Stimulated activated CD4-positive, alpha-beta T cell treated with anti-CD3 and anti-CD28 coated beads, TNF-alpha, amount 100 ng/mL, for 1 hour (primary cell): ENCODE results near the gene FMNL2.

ENCODE experiments used
- DNase-seq, 3 donors: peaks; one replicate each; pipeline ENCODE4 v3.0.0-alpha.2; 2020; ENCODE audit warnings: low read depth in 3 of 3, low spot score in 1 of 3

The FMNL2 gene

DNA sequence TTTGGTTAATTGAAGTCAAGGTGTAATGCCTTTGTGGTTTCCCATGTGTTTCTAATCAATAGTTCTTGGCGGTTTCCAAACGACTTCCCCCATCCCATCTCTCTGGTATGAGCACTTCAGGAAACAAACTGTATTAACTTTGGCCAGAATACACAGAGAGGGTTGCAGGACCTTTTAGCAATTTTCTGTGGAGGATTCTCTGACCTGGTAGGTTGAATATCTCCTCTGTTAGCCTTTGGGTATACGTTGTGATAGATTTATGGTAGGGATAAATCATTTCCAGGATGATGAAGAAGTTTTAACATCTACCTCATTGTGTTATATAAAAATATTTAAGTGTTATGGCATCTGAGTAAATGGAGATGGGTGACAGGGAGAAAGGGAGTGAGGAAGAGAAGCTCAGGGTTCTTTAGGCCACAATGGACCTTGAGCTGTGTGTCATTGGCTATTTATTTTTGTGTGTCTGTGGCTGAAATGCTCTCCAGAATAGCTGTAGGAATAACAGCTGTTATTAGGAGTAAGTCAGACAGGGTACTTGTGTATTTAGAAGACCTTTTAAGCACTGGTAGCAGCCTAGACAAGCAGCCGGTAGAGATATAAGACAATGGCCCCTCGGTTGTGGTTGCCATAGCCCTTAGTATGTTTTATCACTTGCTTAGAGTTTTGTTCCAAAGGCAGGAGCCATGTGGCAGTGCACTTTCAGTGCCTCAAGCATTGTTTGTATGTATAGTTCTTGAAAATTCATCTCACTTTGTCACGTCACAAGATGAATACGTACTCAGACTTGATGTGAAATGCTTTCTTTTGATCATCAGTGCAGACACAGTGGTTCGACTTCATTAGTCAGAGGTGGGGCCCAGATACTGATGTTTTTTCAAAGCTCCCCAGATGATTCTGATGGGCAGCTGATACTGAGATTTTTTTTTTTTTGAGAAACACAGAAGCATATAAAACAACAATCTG is 91.1 kb downstream of the FMNL2 start:
- no peak for DNase-seq

DNA sequence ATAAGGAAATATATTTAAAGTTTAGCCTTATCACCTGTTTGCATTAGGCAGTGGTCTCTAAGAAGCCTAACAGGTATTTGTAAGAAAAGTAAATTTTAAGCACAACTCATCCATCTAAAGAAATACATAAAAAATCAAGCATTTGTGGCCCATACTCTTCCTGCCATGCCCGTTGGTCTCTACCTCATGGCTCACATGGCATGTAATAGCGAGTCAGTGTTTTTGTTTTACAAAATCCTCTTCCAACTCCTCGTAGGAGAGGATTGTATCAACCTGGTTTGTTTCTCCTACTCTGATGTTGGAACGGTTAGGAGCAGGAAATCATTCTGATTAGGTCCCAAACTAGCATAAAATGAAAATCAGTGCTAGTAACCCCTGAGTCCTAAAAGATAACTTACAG is 91.8 kb downstream of the FMNL2 start:
- no peak for DNase-seq

DNA sequence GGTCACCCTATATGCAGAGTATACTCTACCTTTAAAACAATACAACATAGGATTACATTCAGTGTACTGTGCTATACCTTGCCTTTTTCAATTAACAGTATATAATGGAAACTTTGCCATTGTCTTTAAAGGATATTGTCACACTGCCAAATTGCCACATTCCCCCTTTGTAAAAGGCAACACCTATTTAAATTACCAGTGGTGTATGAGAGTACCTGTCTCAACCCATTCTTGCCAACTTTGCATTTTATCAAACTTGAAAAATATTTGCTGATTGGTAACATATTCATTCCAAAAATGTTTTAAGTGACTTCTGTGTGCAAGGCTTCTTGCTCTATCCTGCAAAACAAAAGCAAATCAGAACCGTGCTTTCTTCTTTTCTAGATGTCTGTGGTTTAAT is 92.9 kb downstream of the FMNL2 start:
- no peak for DNase-seq

DNA sequence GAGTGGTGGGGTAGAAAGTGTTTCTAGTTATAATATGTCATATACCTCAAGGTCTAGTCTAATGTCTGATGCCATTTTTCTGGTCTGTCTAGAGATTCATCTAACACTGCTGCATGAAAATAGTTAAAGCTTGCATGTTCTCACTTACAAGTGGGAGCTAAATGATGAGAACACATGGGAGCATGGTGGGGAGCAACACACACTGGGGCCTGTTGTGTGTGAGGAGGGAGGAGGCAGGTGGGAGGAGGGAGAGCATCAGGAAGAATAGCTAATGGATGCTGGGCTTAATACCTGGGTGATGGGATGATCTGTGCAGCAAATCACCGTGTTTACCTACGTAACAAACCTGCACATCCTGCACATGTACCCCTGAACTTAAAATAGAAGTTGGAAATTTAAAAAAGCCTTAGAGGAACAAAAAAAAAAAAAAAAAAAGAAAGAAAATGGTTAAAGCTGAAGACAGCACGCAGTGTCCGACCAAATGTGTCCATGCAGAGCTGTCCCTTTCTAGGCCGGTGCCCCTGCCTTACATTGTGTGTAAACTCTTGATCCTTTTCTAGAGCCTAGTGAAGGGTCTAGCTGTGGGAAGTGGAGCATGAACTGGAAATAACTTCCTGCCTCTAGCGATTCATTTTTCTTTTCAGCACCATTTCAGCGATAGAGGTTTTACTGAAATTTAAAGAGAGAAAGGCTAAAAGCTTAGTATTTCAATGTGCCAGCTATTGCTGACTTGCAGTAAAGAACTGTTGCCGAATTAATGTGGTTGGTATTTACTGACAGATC is 94.0 kb downstream of the FMNL2 start:
- DNase-seq = no peak

DNA sequence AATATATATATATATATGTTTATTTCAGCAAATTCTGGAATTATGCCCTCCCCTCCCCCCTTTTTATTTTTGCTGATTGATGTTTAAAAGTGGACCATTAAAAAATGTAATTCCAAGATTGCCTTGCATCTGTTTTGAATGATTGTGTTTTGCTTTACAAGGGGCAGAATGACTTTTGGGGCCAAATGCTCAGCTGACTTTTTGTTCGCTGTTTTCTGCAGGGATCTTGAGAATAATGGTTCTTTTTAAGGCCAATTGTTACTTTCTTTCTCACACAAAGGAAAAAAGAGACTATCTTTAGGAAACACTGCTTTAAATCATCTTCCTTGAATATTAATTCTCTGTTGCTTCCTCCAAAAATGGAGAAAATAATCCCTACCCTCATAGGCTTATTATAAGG is 95.9 kb downstream of the FMNL2 start:
- no peak for DNase-seq

DNA sequence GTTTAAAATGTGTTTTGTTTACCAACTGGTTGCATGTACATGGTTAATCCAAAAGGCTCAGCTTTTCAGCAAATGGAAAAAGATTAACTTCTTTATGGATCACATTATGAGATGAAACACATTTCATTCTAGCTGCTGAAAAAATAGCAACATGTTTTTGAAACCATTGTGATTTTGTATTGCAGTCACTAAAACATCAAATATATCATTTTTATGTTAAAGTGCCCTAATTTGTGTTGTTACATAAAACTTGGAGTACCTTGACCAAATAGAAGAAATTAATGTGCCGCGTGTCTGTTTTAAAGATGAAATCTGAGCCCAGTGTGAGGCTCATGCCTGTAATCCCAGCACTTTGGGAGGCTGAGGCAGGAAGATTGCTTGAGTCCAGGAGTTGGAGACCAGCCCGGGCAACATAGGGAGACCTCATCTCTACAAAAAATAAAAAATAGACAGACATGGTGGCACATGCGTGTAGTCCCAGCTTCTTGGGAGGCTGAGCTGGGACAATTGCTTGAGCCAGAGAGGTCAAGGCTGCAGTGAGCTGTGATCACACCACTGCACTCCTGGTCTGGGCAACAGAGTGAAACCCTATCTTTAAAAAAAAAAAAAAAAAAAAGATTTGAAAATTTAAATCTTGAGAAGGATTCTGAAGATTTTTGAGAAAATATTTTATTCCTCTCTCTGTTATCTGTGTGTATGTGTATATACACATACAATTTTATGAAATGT is 96.6 kb downstream of the FMNL2 start:
- DNase-seq = no peak

DNA sequence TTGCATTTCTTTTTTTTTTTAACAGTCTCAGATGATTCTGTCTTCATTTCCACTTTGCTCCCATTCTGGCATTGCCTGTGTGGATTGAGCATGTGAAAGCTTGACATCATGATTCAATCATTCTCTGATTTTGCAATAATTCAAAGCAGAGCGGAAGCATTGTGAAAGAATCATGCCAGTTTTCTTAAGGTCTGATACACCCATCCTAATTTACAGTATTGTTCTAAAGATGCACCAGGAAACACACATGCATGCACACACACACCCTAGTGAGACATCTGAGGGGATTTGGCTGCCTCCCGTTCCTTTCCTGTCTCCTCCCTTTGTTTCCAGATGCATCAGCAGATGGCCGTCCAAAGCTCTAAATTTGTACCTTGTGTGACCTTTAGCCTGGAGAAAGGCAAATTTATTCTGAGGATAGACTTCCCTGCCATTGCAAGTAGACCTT is 97.3 kb downstream of the FMNL2 start:
- no peak for DNase-seq

DNA sequence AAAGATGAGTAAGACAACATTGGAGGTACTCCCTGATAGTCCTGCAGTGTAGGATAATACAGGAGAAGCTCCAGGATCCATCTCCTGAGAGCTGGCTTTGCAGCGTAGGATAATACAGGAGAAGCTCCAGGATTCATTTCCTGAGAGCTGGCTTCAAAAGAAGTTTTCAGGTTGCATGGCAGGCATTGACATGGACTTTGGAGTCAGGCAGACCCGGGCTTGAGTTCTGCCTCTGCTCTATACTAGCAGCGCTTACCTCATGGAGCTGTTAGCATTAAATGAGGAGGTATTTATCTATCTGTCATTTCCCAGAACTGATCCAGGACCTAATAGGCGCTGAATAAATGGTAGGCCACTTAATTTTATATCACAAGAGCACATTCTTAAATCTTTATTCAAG is 97.8 kb downstream of the FMNL2 start:
- DNase-seq = no peak

DNA sequence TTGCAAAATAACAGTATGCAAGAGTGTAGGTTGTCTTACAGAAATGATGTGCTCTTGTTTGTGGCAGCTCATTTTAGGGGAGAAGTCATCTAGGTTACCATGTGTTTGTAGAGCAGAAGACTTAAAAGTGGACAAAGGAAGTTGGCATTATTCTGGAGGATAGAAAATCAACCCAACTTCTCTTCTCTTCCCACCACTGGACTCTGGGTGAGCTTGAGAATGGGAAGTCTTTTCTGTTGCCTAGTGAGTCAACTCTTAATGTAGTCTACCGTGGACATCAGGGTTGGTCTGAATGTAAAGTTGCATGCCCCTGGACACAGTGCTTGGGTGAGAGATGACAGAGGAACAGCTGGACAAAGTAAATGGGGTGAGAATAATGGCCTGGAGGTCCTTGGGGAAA is 98.3 kb downstream of the FMNL2 start:
- no peak for DNase-seq

DNA sequence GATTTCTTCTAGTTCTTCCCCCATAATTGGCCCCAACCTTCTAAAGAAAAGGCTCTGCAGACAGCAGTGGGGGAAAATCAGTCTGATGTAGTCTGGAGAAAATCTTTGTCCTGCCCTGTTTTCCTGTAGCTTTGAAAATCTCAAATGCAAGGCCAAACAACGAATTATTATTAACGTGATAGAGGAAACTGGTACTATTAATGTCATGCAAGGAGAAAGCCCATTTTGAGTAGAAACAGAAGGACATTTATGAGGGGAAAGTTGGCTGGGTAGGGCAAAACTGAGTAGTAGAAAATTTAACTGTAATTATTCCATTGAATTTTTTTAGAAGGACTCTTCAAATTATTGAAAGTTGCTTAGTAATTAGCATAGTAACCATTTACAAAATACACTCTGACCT is 98.8 kb downstream of the FMNL2 start:
- DNase-seq = no peak

DNA sequence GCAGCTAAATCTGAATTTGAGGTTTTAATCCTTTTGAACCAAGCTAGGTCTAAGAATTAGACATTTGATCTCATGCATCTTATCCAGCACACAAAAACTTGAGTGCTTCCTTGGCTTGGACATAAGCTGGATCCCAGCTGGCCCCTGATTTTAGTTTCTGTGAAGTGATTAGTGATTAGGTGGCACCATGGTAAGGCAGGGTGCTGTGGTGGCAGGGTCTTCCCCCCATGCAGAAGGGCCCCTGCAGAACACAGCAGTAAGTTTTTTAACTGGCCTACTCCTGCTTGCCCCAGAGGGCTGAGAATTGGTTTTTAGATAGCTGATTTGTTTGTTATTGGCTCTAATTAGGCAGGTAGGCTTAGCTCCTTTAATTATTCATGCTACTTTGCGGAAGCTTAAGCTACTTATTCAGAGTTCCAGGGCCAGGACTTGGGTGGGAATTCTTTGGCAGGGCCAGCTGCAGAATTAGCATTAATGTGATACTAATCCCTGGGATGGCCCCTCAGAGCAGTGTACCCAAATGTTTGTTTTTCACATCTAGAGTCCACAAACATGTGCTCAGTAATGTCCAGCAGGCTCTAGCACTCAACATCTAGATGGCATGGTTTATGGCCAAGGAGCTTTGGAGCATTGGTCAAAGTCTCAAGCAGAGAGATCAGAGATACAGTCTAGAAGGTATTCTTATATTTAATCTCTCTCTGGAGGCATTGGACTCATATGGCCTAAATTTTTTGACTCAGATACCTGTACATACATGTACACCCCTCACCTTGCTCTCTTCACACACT is 99.6 kb downstream of the FMNL2 start:
- DNase-seq = no peak

DNA sequence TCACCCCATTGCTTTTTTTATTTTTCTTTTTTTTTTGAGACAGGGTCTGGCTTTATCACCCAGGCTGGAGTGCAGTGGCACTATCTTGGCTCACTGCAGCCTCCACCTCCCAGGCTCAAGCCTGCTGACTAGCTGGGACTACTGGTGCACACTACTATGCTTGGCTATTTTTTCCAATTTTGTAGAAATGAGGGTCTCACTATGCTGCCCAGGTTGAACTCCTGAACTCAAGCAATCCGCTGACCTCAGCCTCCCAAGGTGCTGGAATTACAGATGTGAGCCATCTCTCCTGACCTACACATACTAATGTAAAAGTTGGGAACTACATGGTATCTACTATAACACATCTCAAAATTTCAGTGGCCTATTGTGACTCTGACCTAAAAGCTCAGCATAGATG is 101.2 kb downstream of the FMNL2 start:
- no peak for DNase-seq

DNA sequence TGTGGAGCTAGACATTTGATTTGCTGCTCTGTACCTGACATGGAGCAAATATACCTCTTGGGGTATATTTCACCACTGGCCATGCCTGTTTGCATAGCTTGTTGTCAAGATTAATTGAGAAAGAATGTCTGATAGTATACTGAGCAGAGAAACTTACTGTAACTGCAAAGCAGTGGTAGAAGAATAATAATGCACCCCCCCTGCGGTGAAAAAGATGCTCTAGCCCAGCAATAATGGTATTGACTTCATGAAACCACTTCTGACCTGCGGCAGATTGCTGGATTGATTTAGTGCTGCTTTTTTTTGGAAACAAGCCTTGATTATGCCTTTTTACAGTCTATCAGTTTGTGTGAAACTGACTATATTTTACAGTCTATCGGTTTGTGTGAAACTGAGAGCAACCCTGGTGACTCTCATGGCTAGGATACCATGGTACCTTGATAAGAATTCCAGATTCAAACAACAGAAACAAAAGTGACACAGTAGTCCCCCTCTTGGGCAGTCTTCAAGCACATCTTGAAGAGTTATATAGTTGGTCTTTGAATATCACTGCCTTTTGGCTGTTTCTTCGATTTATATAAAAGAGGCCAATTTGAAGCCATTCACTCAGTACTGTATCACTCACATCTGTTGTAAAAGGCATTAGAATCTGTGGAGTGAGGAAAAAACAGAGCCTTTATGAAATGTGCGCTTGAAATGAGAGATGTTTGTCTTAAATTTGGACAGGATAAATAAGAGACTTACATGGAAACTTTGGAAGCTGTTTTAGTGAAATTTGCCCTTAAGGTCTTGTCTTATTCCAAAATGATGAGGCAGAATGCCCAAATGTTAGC is 102.5 kb downstream of the FMNL2 start:
- DNase-seq = no peak

DNA sequence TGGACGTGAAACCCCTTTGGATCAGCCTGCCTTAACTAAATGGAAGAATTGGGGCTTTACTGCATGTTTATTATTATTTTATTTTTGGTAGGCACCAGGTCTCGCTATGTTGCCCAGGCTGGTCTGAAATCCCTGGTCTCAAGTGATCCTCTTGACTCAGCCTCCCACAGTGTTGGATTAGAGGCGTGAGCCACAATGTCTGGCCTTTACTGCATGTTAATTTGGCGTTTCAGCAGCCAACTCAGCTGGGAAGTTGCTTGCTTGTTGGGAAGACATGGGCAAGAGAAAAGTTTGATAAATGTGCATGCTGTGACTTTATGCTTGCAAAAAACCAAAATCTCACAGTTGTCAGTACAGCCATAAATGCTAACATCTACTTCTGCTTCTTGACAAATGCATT is 105.1 kb downstream of the FMNL2 start:
- no peak for DNase-seq

DNA sequence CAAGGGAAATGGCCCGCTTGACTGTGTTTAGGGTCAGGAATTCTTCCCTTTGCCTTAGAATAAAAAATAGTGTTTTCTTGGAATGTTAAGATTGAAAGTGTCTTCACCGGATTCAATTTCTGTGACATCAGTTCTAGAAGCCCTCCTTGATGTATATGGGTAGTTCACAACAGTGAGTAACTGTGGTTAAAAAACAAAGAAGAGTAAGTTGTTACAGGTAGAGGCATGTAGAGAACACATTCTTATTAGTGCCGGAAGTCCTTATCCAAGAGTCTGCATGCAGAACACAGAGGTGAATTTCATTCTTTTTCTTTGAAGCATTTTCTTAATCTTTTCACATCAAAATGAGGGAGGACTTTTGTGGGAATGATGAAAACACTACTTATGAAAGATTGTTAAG is 105.5 kb downstream of the FMNL2 start:
- no peak for DNase-seq

DNA sequence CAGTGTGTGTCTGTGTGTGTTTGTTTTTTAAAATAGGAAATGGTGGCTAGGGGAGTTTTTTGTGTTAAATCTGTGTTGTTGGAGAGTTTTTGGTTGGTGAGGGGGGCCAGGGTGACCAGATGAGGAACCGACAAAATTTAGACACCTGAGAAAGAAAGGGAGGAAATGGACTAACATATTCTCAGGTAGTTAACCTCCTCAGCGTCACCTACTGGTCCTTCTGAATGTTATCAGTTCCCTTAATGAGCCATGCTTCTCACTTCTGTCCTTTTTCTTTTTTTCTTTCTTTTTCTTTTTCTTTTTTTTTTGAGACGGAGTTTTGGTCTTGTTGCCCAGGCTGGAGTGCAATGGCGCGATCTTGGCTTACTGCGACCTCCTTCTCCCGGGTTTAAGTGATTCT is 107.0 kb downstream of the FMNL2 start:
- no peak for DNase-seq

DNA sequence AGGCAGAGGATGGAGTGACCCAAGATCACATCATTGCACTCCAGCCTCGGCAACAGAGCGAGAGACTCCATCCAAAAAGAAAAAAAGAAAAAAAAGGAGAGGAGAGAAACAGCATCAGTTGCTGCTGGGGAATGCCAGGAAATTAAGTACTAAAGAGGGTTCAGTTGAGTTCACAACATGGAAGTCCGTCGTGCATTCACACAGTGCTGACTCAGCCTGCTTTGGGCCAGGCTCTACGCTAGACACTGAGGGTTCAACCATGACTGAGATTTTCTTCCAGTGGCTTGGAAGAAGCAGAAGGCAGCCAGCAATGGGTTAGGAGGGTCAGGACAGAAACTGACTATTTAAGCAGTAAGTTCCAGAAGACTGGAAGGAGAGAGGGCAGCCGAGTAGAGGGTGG is 108.8 kb downstream of the FMNL2 start:
- DNase-seq = no peak

DNA sequence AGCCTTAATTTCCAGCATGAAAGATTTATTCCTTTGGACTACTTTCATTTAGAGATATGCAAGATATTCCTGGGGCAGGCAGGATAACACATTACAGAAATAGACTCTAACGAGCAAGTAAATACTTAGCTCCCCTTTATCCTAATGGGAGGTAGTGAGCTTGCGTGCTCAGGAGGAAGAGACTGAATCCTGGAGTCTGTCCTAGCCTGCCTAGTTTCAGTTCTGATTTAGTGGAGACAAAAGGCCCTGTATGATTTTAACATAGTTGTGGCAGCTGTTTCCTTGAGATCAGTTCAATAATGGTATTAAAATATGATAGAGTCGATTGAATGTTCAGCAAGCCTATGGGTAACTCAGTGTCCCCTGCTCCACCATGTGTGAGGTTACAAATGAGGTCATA is 109.5 kb downstream of the FMNL2 start:
- no peak for DNase-seq

DNA sequence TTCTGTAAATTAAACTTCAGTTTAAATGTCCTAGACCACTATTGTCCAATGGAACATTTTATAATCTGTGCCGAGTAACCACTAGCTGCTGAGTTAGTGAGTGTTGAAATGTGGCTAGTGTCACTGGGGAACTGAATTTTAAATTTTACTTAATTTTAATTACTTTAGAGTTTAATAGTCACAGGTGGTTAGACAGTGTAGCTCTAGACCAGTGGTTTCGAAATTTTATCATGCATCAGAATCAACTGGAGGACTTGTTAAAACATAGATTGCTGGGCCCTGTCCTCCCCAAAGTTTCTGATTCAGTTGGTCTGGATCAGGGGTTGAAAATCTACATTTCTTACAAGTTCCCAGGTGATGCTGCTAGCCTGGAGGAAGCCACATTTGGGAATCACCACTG is 110.4 kb downstream of the FMNL2 start:
- DNase-seq = no peak

DNA sequence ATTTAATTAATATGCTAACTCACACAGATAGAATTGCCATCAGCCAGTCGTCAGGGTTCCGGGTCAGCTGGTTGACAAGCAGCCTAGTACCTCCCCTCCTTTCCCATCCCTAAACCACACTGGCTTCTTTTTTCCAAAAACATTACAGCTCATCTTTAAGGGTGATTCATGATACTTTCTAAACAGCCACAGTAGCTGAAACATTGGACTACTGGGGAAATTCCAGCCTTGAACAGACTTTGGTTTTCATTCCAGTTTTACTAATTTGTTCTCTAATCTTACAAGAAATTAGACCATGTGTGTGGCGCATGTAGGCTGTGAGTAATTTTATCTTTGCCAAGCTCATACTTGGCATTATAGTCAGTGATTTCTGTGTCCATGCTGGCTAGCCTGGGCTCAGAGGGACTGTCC is 110.8 kb downstream of the FMNL2 start:
- DNase-seq = no peak
